HepG2 (cell line): ENCODE data around the gene MAT2A. TPM values are rescaled to one million over a fixed set of nuclear protein-coding genes. Genes with fewer than 3 reads are reported as not detected.
A peak's percentile ranks its signal among the peaks of the same experiment; 100 is the strongest.

Experiments
- ARNT2 ChIP-seq: sonication (generic); formaldehyde crosslinking; IDR thresholded peaks from 2 replicates; pipeline ENCODE4 v1.8.0; 2022; ENCODE audit warnings: mild to moderate bottlenecking, low read depth, missing genetic modification reagents, moderate library complexity
- HMG20A ChIP-seq: IDR thresholded peaks from 2 replicates; pipeline ENCODE4 v1.6.1; 2016; ENCODE audit warnings: borderline replicate concordance
- IKZF1 ChIP-seq: fragments of 450-650 bp; IDR thresholded peaks from 2 replicates; pipeline ENCODE4 v1.7.1; 2016
- MAFK ChIP-seq, 2 experiments: IDR thresholded peaks in 1 of 2; conservative IDR thresholded peaks in 1 of 2; 2 replicates each; pipeline ENCODE4 v1.6.1; 2011; ENCODE audit warnings: improper control_type of control experiment in 2 of 2, low read length in 2 of 2
- MAZ ChIP-seq, 2 experiments: sonication (generic) in 1 of 2; formaldehyde crosslinking in 1 of 2; IDR thresholded peaks; 2 replicates each; pipeline versions ENCODE4 v1.5.0 to v1.6.1; 2012 to 2020; ENCODE audit warnings: low read depth in 2 of 2, mild to moderate bottlenecking in 2 of 2, borderline replicate concordance in 1 of 2, improper control_type of control experiment in 1 of 2, low read length in 1 of 2, missing genetic modification reagents in 1 of 2, moderate library complexity in 1 of 2
- MED13 ChIP-seq: sonication (generic); formaldehyde crosslinking; IDR thresholded peaks from 2 replicates; pipeline ENCODE4 v1.5.0; 2020; ENCODE audit warnings: missing genetic modification reagents
- NCOR1 ChIP-seq: fragments of 200-600 bp; sonication (generic); IDR thresholded peaks from 2 replicates; pipeline ENCODE4 v1.7.0; 2017; ENCODE audit warnings: antibody characterized with exemption, low read length, borderline replicate concordance
- NFKBIZ ChIP-seq: IDR thresholded peaks from 2 replicates; pipeline ENCODE4 v1.6.1; 2018; ENCODE audit warnings: missing genetic modification reagents, missing compliant biosample characterization
- NONO ChIP-seq, 2 experiments: fragments of 450-650 bp in 1 of 2; sonication (generic) in 1 of 2; formaldehyde crosslinking in 1 of 2; IDR thresholded peaks in 1 of 2; conservative IDR thresholded peaks in 1 of 2; 2 replicates each; pipeline versions ENCODE4 v1.6.1 to v1.8.0; 2017 to 2022; ENCODE audit warnings: mild to moderate bottlenecking in 1 of 2, missing genetic modification reagents in 1 of 2, moderate library complexity in 1 of 2
- PPARG ChIP-seq: conservative IDR thresholded peaks from 2 replicates; pipeline ENCODE4 v1.6.1; 2016; ENCODE audit warnings: missing biosample characterization, missing genetic modification reagents
- RAD51 ChIP-seq: fragments of 450-650 bp; IDR thresholded peaks from 2 replicates; pipeline ENCODE4 v1.6.1; 2016; ENCODE audit warnings: borderline replicate concordance
- TMF1 ChIP-seq: sonication (generic); formaldehyde crosslinking; IDR thresholded peaks from 2 replicates; pipeline ENCODE4 v1.8.1; 2022; ENCODE audit warnings: low read depth, missing genetic modification reagents
- ZIK1 ChIP-seq: sonication (generic); formaldehyde crosslinking; IDR thresholded peaks from 2 replicates; pipeline ENCODE4 v1.5.0; 2020; ENCODE audit warnings: mild to moderate bottlenecking, low read depth, missing genetic modification reagents, borderline replicate concordance
- ZNF232 ChIP-seq: sonication (generic); formaldehyde crosslinking; IDR thresholded peaks from 2 replicates; pipeline ENCODE4 v1.4.0; 2020; ENCODE audit warnings: missing genetic modification reagents, borderline replicate concordance
- ZNF333 ChIP-seq: sonication (generic); formaldehyde crosslinking; IDR thresholded peaks from 2 replicates; pipeline ENCODE4 v1.4.0; 2020; ENCODE audit warnings: mild to moderate bottlenecking, missing genetic modification reagents, borderline replicate concordance
- ZNF501 ChIP-seq: sonication (generic); formaldehyde crosslinking; IDR thresholded peaks from 2 replicates; pipeline ENCODE4 v1.5.1; 2020; ENCODE audit warnings: mild to moderate bottlenecking, moderate library complexity, missing genetic modification reagents
- ZNF543 ChIP-seq: sonication (generic); formaldehyde crosslinking; IDR thresholded peaks from 2 replicates; pipeline ENCODE4 v1.4.0; 2020; ENCODE audit warnings: mild to moderate bottlenecking, missing genetic modification reagents
- ZNF572 ChIP-seq: sonication (generic); formaldehyde crosslinking; IDR thresholded peaks from 2 replicates; pipeline ENCODE4 v1.5.1; 2020; ENCODE audit warnings: mild to moderate bottlenecking, missing genetic modification reagents
- ZNF768 ChIP-seq: sonication (generic); formaldehyde crosslinking; IDR thresholded peaks from 2 replicates; pipeline ENCODE4 v1.4.0; 2020; ENCODE audit warnings: missing genetic modification reagents
- ZNF781 ChIP-seq: sonication (generic); formaldehyde crosslinking; IDR thresholded peaks from 2 replicates; pipeline ENCODE4 v1.5.1; 2020; ENCODE audit warnings: borderline replicate concordance, mild to moderate bottlenecking, missing genetic modification reagents; ENCODE audit errors: not compliant biosample characterization
- polyA plus RNA-seq, 8 experiments: library from polyadenylated mRNA; depleted of rRNA in 3 of 8; stranded (reverse) in 7 of 8; unstranded in 1 of 8; fragments of >200 nt; fragmentation: Illumina TruSeq in 4 of 8; extraction: Trizol in 4 of 8; gene quantifications; 2 replicates each; pipeline versions ENCODE4 v1.2.1 to v1.2.3, GENCODE V29; 2011 to 2016; ENCODE audit warnings: low read depth in 4 of 8, missing spikeins in 1 of 8, mixed read lengths in 1 of 8; ENCODE audit not compliant: insufficient read depth in 1 of 8
- total RNA-seq, 5 experiments: library from RNA; depleted of rRNA; stranded (reverse); fragments of >200 nt; fragmentation: Illumina TruSeq; extraction: Trizol; gene quantifications; 2 replicates each; pipeline ENCODE4 v1.2.3, GENCODE V29; 2016; ENCODE audit warnings: low read depth in 1 of 5
- TF ChIP-seq, protein P1 (sequence below): sonication (generic); formaldehyde crosslinking; IDR thresholded peaks from 2 replicates; pipeline ENCODE4 v1.5.1; 2020; ENCODE audit warnings: mild to moderate bottlenecking, missing genetic modification reagents, moderate library complexity
- TF ChIP-seq, protein P2 (sequence below): sonication (generic); formaldehyde crosslinking; IDR thresholded peaks from 2 replicates; pipeline ENCODE4 v1.4.0; 2020; ENCODE audit warnings: missing genetic modification reagents
- TF ChIP-seq, protein P3 (sequence below): sonication (generic); formaldehyde crosslinking; IDR thresholded peaks from 2 replicates; pipeline ENCODE4 v1.5.1; 2020; ENCODE audit warnings: missing genetic modification reagents, mild to moderate bottlenecking, borderline replicate concordance

The MAT2A gene
- total and polyA plus RNA-seq, 2 of the 13 experiments (the other 11 are each of a cell fraction or from before 2014, with no cell fraction given): 155 to 331 TPM

DNA sequence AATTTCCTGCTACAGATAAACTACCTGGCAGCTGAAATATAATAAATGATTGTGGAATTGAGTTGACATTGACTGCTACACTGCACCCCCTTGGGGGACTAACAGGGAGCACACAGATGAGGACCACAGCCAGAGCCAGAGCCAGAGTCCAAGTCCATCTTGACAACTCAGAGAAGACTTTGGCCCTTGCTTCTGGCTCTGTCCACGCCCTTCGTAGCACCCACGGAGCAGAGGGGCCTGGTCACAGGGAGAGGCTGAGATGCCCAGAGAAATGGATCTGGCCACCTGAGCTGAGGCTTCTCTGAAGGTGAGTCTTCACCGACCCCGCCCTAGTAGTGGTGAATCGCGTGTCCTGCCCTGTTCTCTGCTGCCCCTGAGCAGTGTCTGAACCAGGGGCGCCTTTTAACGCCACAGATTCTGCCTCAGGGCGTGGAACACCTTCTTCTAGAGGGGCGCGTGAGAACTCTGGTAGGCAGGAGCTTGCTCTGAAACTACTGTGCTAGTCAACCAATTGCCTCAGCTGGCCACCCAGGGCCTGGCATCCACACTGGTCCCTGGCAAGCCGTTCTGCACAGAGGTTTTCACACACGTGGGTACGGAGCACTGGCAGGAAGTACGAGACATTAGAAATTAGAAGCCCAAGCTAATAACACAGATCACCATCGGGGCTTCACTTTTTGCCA lies 35.7 kb upstream of the MAT2A start (continued):
- TF ChIP-seq ARNT2 (no peak), ZNF333 (CRISPR knock-in tag) (no peak), ZNF572 (CRISPR knock-in tag) (no peak), MAFK (conservative IDR thresholded peaks at IDR 0.05 in 1 of 2, IDR thresholded peaks at IDR 0.05 in 1 of 2; ENCODE audit: low read length in 2 of 2) (no peak), TMF1 (CRISPR knock-in tag) (no peak), ZNF501 (CRISPR knock-in tag) (no peak), ZNF768 (CRISPR knock-in tag) (no peak; the same call in 1 of the 2 replicates), IKZF1 (no peak), RAD51 (no peak), ZIK1 (CRISPR knock-in tag) (0 out of 2 replicates have a peak, but pooled peaks have one; percentile 40), ZNF781 (CRISPR knock-in tag) (no peak), ZNF232 (CRISPR knock-in tag) (no peak), NCOR1 (0 out of 2 replicates have a peak, but pooled peaks have one; percentile 17), MAZ (IDR thresholded peaks at IDR 0.05; ENCODE audit: borderline replicate concordance, low read depth, low read length) (no peak), MAZ (CRISPR knock-in tag; IDR thresholded peaks at IDR 0.05; ENCODE audit: low read depth) (no peak), ZNF543 (CRISPR knock-in tag) (no peak), NONO (IDR thresholded peaks at IDR 0.05) (no peak), NONO (CRISPR knock-in tag; conservative IDR thresholded peaks at IDR 0.05) (peak; percentile 25; the same call in 1 of the 2 replicates), MED13 (CRISPR knock-in tag) (no peak), HMG20A (CRISPR knock-in tag) (peak; percentile 22), NFKBIZ (CRISPR knock-in tag) (no peak), PPARG (CRISPR knock-in tag) (no peak)
- TF ChIP-seq, protein P1, sequence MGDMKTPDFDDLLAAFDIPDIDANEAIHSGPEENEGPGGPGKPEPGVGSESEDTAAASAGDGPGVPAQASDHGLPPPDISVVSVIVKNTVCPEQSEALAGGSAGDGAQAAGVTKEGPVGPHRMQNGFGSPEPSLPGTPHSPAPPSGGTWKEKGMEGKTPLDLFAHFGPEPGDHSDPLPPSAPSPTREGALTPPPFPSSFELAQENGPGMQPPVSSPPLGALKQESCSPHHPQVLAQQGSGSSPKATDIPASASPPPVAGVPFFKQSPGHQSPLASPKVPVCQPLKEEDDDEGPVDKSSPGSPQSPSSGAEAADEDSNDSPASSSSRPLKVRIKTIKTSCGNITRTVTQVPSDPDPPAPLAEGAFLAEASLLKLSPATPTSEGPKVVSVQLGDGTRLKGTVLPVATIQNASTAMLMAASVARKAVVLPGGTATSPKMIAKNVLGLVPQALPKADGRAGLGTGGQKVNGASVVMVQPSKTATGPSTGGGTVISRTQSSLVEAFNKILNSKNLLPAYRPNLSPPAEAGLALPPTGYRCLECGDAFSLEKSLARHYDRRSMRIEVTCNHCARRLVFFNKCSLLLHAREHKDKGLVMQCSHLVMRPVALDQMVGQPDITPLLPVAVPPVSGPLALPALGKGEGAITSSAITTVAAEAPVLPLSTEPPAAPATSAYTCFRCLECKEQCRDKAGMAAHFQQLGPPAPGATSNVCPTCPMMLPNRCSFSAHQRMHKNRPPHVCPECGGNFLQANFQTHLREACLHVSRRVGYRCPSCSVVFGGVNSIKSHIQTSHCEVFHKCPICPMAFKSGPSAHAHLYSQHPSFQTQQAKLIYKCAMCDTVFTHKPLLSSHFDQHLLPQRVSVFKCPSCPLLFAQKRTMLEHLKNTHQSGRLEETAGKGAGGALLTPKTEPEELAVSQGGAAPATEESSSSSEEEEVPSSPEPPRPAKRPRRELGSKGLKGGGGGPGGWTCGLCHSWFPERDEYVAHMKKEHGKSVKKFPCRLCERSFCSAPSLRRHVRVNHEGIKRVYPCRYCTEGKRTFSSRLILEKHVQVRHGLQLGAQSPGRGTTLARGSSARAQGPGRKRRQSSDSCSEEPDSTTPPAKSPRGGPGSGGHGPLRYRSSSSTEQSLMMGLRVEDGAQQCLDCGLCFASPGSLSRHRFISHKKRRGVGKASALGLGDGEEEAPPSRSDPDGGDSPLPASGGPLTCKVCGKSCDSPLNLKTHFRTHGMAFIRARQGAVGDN (CRISPR knock-in tag): peak; percentile 51
- TF ChIP-seq, protein P2, sequence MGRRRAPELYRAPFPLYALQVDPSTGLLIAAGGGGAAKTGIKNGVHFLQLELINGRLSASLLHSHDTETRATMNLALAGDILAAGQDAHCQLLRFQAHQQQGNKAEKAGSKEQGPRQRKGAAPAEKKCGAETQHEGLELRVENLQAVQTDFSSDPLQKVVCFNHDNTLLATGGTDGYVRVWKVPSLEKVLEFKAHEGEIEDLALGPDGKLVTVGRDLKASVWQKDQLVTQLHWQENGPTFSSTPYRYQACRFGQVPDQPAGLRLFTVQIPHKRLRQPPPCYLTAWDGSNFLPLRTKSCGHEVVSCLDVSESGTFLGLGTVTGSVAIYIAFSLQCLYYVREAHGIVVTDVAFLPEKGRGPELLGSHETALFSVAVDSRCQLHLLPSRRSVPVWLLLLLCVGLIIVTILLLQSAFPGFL (CRISPR knock-in tag): no peak
- TF ChIP-seq, protein P3, sequence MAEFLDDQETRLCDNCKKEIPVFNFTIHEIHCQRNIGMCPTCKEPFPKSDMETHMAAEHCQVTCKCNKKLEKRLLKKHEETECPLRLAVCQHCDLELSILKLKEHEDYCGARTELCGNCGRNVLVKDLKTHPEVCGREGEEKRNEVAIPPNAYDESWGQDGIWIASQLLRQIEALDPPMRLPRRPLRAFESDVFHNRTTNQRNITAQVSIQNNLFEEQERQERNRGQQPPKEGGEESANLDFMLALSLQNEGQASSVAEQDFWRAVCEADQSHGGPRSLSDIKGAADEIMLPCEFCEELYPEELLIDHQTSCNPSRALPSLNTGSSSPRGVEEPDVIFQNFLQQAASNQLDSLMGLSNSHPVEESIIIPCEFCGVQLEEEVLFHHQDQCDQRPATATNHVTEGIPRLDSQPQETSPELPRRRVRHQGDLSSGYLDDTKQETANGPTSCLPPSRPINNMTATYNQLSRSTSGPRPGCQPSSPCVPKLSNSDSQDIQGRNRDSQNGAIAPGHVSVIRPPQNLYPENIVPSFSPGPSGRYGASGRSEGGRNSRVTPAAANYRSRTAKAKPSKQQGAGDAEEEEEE: no peak
